GM19468 (cell line): Measurements from ENCODE around the gene PEDS1.
"Not testable (repeated sequence)": the region's sequence is repeated elsewhere in the genome, so short reads cannot be mapped to it uniquely, and the experiment has no call there.

ENCODE experiments used
- ATAC-seq: cut with Tn5 transposase; IDR thresholded peaks from one replicate; pipeline ENCODE4 v1.9.1; 2021; ENCODE audit warnings: mild to moderate bottlenecking, moderate library complexity, moderate number of reproducible peaks; ENCODE audit not compliant: unreplicated experiment; ENCODE audit errors: extremely low read depth

Gene PEDS1

GRCh38 chr20:50191065-50191543, 37.6 kb upstream of the PEDS1 start:
- ATAC-seq: no peak

- ATAC-seq: no peak
Observed at GRCh38 chr20:50190251-50191064, 36.9 kb upstream of the PEDS1 start, which contains the start of gene CEBPB. Gene CEBPB, plus strand, starts transcription at chr20:50190830. Its CDS starts 204 bp downstream, at chr20:50191034.

GRCh38 chr20:50189681-50190250, 36.2 kb upstream of the PEDS1 start:
- ATAC-seq: no peak

- ATAC-seq: no peak
Observed at GRCh38 chr20:50188879-50189680, 35.6 kb upstream of the PEDS1 start.

- ATAC-seq: no peak
Observed at GRCh38 chr20:50188287-50188688, 34.8 kb upstream of the PEDS1 start.

DNA sequence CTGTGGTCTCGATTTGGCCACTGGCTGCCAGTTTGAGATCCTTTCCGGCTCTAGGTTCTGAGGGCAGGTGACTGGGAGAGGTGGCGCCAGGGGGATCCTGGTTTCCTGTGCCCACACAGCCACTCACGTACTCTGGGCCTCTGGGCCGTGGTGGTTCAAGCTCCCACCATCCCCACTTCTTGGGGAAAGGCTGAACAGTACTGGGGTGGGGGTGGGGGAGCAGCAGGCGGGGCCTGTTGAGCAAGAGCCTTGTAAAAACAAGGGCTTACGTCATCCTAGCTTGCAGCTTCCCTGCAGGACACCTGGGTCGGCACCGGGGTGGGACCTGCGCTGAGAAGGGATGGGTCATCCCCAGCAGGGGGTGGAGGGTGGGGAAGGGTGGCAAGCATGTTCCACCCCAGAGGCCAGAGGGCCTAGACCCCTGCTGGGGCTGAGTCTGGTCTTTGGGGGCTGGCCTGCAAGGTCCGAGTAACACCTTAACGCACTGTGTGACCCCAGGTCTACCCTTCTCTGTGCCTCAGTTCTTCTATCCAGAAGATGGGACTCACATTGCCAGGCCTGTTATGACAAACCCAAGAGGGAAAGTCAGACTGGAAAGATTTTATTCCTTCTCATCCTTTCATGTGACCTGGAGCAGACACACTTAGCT, 34.0 kb upstream of the PEDS1 start:
- no peak for ATAC-seq

DNA sequence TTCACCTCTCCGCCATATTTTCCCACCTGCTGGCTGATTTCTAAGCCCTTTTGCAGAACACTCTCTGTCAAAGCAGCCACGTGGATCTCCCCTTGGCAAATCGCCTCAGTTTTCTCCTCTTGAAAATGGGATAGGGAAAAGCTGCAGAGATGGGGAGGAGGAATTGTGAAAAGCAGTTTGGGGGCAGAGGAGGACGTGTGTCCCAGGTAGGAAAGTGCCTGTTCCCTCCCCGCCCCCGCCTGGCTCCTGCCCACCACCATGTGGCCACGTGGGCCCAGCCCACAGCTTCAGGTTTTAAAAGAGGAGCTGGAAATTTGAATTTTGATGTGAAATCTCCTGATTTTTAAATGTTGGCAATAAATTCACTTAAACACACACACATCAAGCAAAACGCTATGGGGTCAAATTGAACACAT, 33.5 kb upstream of the PEDS1 start:
- no peak for ATAC-seq

DNA sequence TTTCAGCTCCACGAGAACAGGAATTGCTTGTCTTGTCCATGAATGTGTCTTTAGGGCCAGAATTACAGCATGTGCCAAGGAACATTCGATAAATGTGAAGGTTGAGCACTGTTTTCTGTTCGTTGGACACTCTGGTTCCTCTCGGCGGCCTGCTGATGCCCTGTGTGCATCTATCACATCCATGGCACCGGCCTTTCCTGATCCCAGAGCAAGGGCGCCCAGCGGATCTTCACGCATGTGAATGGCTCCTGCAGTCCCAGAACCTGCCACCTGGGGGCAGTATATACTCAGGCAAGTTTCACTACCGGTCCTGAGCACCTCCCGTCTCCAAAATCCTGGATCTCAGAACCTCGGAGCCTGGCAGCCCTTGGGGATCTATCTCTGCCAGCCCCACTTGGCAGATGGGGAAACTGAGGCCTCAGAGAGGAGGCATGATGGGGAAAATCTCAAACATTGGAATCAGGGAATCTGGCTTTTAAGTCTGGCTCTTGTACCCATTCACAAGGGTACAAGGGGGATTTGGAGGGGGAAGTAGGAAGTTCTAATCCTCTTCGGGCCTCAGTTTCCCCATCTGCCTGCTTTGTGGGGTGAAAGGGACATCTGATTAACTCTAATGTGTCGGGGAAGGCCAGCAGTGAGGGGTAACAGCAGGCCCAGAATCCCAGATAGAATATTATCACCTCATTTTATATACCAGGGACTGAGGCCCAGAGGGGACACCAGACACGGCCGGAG, 32.8 kb upstream of the PEDS1 start:
- no peak for ATAC-seq

DNA sequence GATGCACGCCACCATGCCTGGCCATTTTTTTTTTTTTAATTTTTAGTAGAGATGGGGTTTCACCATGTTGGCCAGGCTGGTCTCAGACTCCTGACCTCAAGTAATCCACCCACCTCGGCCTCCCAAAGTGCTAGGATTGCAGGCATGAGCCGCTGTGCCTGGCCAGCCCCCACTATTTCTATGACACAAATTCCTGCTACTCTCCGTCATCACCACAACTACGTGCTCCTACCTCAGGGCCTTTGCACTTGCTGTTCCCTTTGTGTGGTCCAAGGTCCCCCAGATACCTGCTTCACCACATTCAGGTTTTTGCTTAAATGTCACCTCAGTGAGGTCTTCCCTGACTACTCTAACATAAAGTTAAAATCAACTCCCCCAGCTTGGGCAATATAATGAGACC, 31.9 kb upstream of the PEDS1 start:
- ATAC-seq: no peak

- ATAC-seq: no peak
Observed at GRCh38 chr20:50182346-50182745, 28.8 kb upstream of the PEDS1 start.

- no peak for ATAC-seq
Observed at GRCh38 chr20:50181344-50181743, 27.8 kb upstream of the PEDS1 start.

- not testable (repeated sequence) for ATAC-seq
Observed at GRCh38 chr20:50178672-50179071, 25.1 kb upstream of the PEDS1 start.

DNA sequence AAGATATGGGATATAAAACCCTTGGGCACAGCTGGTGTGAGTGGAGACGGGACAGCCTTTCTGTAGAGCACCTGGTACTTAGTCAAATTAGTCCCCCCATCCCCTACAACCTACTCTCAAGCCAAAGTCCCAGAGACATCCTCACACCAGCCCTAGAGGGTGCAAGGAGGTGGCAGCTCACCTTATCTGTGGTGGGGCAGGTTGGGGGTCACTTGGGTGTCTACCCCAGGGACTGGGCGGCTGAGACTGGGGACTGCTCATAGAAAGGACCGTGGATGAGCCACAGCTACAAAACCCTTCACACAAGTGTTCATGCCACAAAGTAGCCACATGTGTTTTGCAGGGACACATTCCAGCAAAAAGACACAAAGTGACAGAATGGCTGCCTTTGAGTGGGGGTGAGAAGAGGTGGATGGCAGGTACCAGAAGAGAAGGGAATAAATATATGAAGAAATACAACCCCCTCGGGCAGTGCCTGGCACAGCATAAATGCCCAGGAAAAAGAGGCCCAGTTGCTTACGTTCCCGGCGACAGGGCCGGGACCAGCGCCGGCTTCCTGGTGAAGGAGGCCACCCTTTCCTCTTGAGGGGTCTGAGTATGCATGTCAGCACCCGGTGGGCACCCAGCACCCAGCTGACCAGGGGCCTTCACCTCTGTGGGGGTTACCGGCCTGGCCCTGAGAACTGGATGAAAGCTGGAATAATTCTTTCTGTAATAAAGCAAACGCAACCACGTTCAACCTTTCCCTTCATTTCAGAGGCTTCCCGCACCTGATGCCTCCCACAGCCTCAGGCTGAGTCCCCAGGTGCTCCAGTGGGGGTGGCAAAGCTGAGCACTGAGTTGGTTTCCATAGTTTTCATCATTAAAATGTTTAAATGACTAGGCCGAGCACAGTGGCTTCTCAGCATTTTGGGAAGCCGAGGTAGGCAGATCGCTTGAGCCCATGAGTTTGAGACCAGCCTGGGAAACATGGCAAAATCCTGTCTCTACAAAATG, 22.7 kb upstream of the PEDS1 start:
- no peak for ATAC-seq

- ATAC-seq: no peak
Observed at GRCh38 chr20:50174456-50174855, 20.9 kb upstream of the PEDS1 start.

DNA sequence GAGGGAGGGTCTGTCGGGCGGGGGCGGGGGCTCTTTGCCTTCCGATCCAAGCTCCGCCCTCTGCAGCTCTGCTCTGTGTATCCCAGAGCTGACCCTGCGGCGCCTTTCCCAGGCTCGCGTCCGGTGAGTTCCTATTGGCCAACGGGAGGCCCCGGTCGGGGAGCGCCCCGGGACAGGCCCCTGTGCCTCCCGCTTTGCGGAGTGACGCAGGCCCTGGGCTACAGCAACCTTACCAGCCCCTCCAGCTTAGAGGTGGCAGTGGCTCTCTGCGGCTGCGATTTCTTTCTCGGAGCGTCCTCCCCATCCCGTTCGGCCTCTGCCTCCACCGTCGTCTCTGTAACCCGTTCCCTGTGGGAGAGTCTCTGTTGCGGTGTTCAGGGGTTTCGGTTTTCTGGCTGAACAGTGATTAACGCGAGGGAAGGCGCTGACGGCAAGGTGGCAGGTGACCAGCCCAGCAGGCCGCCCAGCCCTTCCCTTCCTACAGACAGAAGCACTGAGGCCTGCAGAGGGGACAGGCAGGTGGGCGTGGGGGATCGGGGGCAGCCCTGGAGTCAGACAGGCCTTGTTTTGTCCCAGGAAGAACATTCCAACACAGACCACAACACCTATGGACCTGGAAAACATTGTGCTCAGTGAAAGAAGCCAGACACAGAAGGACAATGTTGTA, 19.0 kb upstream of the PEDS1 start:
- no peak for ATAC-seq

- no peak for ATAC-seq
Observed at GRCh38 chr20:50170549-50171220, 17.2 kb upstream of the PEDS1 start.

DNA sequence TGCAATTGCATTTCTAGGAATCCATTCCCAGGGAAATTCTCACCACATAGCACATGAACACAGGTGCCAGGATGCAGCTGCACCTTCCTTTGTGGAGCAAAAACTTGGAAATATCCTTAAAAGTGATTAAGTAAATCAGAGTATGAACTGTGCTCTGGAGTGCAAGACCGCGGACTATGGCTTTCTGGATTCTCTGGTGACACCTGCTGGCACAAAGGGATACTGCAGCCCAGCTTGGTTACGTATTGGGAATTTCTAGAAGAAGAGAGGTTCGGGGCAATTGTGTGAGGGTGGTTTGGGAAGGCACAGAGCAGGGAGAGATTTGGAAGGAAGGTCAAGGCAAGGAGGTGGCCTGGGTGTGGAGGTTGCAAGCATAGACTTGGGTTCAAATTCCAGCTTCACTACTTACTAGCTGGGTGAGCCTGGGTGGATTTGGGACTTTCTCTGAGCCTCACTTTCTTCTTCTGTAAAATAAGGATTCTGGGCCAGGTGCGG, 15.9 kb upstream of the PEDS1 start:
- no peak for ATAC-seq
